Medulla oblongata (tissue), 1 donor: ENCODE data around the gene SLC1A4.
"Not testable (repeated sequence)": the region's sequence is repeated elsewhere in the genome, so short reads cannot be mapped to it uniquely, and the experiment has no call there.

ENCODE experiments used
- DNase-seq: peaks from one replicate; pipeline ENCODE4 v3.0.0-alpha.2; 2015; ENCODE audit errors: extremely low spot score

The SLC1A4 gene

GRCh38 chr2:65026154-65026553, 37.0 kb downstream of the SLC1A4 start:
- DNase-seq, result no peak

GRCh38 chr2:65026704-65027464, 37.7 kb downstream of the SLC1A4 start:
- no peak for DNase-seq

- no peak for DNase-seq
Observed at GRCh38 chr2:65027616-65028244, 38.5 kb downstream of the SLC1A4 start.

- no peak for DNase-seq
Observed at GRCh38 chr2:65030476-65031332, 41.5 kb downstream of the SLC1A4 start.

GRCh38 chr2:65031341-65032018, 42.3 kb downstream of the SLC1A4 start:
- peak; percentile 61 for DNase-seq

GRCh38 chr2:65032019-65032975, 43.1 kb downstream of the SLC1A4 start:
- no peak for DNase-seq

- DNase-seq, result no peak
Observed at GRCh38 chr2:65033178-65033577, 44.0 kb downstream of the SLC1A4 start.

GRCh38 chr2:65033667-65034066, 44.5 kb downstream of the SLC1A4 start:
- DNase-seq, result not testable (repeated sequence)

GRCh38 chr2:65035351-65035943, 46.2 kb downstream of the SLC1A4 start:
- no peak for DNase-seq

- no peak for DNase-seq
Observed at GRCh38 chr2:65037178-65037577, 48.0 kb downstream of the SLC1A4 start.

GRCh38 chr2:65039640-65040039, 50.4 kb downstream of the SLC1A4 start:
- no peak for DNase-seq

- DNase-seq, result peak; percentile 94
Observed at GRCh38 chr2:65040400-65041261, 51.4 kb downstream of the SLC1A4 start.

- DNase-seq, result no peak
Observed at GRCh38 chr2:65043001-65043400, 53.8 kb downstream of the SLC1A4 start.

- no peak for DNase-seq
Observed at GRCh38 chr2:65044097-65044735, 55.0 kb downstream of the SLC1A4 start.

- no peak for DNase-seq
Observed at GRCh38 chr2:65045651-65046050, 56.5 kb downstream of the SLC1A4 start.

GRCh38 chr2:65046633-65047407, 57.6 kb downstream of the SLC1A4 start:
- no peak for DNase-seq

- no peak for DNase-seq
Observed at GRCh38 chr2:65049010-65049639, 59.9 kb downstream of the SLC1A4 start.

- DNase-seq, result no peak
Observed at GRCh38 chr2:65050931-65051330, 61.7 kb downstream of the SLC1A4 start.
